HEK293 (cell line): Measurements from ENCODE around the gene SMIM22.

Experiments used
- CTCF ChIP-seq: fragments of 450-650 bp; formaldehyde crosslinking; IDR thresholded peaks from 2 replicates; pipeline ENCODE4 v1.5.1; 2016; ENCODE audit warnings: missing biosample characterization, missing genetic modification characterization
- YY1 ChIP-seq: fragments of 450-650 bp; formaldehyde crosslinking; IDR thresholded peaks from 2 replicates; pipeline ENCODE4 v1.5.1; 2018; ENCODE audit warnings: missing biosample characterization, missing genetic modification characterization
- ZBTB8A ChIP-seq: fragments of 450-650 bp; formaldehyde crosslinking; IDR thresholded peaks from 2 replicates; pipeline ENCODE4 v1.5.1; 2016; ENCODE audit warnings: missing biosample characterization, missing genetic modification characterization
- ZNF24 ChIP-seq: fragments of 450-650 bp; formaldehyde crosslinking; IDR thresholded peaks from 2 replicates; pipeline ENCODE4 v1.5.1; 2016; ENCODE audit warnings: missing biosample characterization, missing genetic modification characterization
- ZNF302 ChIP-seq: fragments of 450-650 bp; formaldehyde crosslinking; IDR thresholded peaks from 2 replicates; pipeline ENCODE4 v1.5.1; 2016; ENCODE audit warnings: missing biosample characterization, missing genetic modification characterization, low read depth
- ZNF324 ChIP-seq: fragments of 450-650 bp; formaldehyde crosslinking; IDR thresholded peaks from 2 replicates; pipeline ENCODE4 v1.5.1; 2016; ENCODE audit warnings: missing biosample characterization, missing genetic modification characterization
- ZNF350 ChIP-seq: fragments of 450-650 bp; formaldehyde crosslinking; IDR thresholded peaks from 2 replicates; pipeline ENCODE4 v1.5.0; 2017; ENCODE audit warnings: missing biosample characterization, mild to moderate bottlenecking, missing genetic modification characterization
- ZNF521 ChIP-seq: fragments of 450-650 bp; formaldehyde crosslinking; IDR thresholded peaks from 2 replicates; pipeline ENCODE4 v1.5.1; 2017; ENCODE audit warnings: missing biosample characterization, mild to moderate bottlenecking, missing genetic modification characterization
- ZNF704 ChIP-seq: fragments of 450-650 bp; formaldehyde crosslinking; IDR thresholded peaks from 2 replicates; pipeline ENCODE4 v1.5.1; 2016; ENCODE audit warnings: missing biosample characterization, missing genetic modification characterization
- TF ChIP-seq, protein P1 (sequence below): fragments of 450-650 bp; formaldehyde crosslinking; IDR thresholded peaks from 2 replicates; pipeline ENCODE4 v1.5.1; 2016; ENCODE audit warnings: missing biosample characterization, missing genetic modification characterization, low read depth

DNA sequence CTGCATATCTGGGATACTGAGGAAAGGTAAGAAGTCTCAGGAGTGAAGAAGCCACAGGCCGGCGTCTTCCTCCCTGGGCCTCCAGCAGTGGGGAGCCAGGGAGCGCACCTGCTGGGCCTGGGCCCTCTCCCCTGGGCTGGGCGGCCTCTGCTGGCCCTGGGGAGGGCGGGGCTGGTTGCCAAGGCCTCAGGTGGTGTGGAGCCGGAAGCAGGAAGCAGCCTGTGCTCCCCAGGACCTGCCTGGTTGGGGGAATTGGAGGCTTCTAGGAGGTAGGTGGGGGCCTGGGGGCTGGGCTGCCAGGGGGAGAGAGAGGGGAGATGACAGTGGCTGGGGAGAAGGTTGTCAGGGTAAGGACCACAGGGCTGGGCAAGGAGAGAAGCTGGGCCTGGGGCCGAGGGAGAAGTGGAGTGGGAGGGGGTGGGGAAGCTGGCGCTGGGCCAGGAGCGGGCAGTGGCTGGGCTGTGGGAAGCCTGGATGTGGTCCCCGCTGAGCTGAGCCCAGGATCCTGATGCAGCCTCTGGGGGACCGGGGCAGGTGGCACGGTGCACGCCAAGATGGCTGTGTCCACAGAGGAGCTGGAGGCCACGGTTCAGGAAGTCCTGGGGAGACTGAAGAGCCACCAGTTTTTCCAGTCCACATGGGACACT lies at the start of gene SMIM22:
- TF ChIP-seq YY1 (no peak), CTCF (tag by site-specific recombination) (no peak), ZNF521 (tag by site-specific recombination) (no peak), ZNF704 (tag by site-specific recombination) (no peak), ZNF24 (tag by site-specific recombination) (no peak), ZNF350 (tag by site-specific recombination) (no peak), ZNF324 (tag by site-specific recombination) (no peak), ZNF302 (tag by site-specific recombination) (no peak), ZBTB8A (no peak)
- TF ChIP-seq, protein P1, sequence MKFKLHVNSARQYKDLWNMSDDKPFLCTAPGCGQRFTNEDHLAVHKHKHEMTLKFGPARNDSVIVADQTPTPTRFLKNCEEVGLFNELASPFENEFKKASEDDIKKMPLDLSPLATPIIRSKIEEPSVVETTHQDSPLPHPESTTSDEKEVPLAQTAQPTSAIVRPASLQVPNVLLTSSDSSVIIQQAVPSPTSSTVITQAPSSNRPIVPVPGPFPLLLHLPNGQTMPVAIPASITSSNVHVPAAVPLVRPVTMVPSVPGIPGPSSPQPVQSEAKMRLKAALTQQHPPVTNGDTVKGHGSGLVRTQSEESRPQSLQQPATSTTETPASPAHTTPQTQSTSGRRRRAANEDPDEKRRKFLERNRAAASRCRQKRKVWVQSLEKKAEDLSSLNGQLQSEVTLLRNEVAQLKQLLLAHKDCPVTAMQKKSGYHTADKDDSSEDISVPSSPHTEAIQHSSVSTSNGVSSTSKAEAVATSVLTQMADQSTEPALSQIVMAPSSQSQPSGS (tag by site-specific recombination), result no peak
